OCI-LY1 (cell line): ENCODE measurements around the gene SLAMF8.

Experiments used
- CTCF ChIP-seq: fragments of 200-600 bp; sonication (generic), shearing (Covaris generic); IDR thresholded peaks from 2 replicates; pipeline ENCODE4 v1.5.1; 2017; ENCODE audit warnings: mild to moderate bottlenecking, antibody characterized with exemption, low read length, moderate library complexity, mixed read lengths
- EZH2 ChIP-seq: fragments of 200-600 bp; sonication (generic), shearing (Covaris generic); IDR thresholded peaks from 2 replicates; pipeline ENCODE4 v1.8.0; 2017; ENCODE audit warnings: borderline replicate concordance, mixed run types, mild to moderate bottlenecking, antibody characterized with exemption, low read length, moderate library complexity, mixed read lengths

DNA sequence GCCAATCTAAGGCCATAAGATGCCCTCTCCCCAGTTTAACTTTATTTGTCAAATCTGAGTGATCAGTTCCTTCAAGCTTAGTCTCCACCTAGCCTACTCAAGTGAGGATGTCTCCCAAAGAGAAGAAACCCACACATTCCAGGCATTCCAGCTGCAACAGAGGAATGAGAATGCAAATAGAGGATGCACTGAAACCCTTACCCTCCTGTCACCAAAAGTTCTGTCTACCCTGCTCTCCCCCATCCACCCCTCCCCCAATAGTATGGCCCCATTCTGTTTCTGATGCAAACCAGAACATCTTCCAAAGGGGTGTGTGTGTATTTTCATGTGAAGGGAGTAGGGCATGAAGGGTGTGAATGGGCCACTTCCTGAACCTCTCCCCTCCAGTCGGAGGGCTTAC, 42.9 kb upstream of the SLAMF8 start:
- TF ChIP-seq CTCF (no peak), EZH2 (no peak)
